H1 (cell line): Measurements from ENCODE around the gene ZNF277. TPM values are rescaled to one million over a fixed set of nuclear protein-coding genes. Genes with fewer than 3 reads are reported as not detected.

Experiments
- CTCF ChIA-PET: fragments of 300-600 bp; sonication (Branson Sonifier 250); formaldehyde crosslinking; loops from one replicate; lab custom pipeline; 2021; ENCODE audit not compliant: partially characterized antibody; lab: Charles Lee
- POLR2A ChIA-PET: fragments of 300-600 bp; sonication (Branson Sonifier 250); formaldehyde crosslinking; loops from one replicate; lab custom pipeline; 2021; ENCODE audit warnings: inconsistent platforms; ENCODE audit not compliant: partially characterized antibody; lab: Charles Lee
- DNase-seq, 2 experiments: peaks; one replicate each; pipeline versions ENCODE4 v3.0.0 to v3.0.0-alpha.2; 2010 to 2022; ENCODE audit warnings: low spot score in 2 of 2, low read depth in 1 of 2, mixed read lengths in 1 of 2
- FAIRE-seq: peaks from 2 replicates; lab custom pipeline; 2011; peaks lifted over from hg19 to GRCh38; lab: Jason Lieb, UNC
- H2AFZ ChIP-seq: 2 replicates; pipeline ENCODE4 v1.8.1; 2012; ENCODE audit warnings: low read length, inconsistent platforms
- H2AK5ac ChIP-seq: 2 replicates; pipeline ENCODE4 v1.6.1; 2013; ENCODE audit warnings: low read depth, low read length
- H2BK120ac ChIP-seq: replicated peaks from 2 replicates; pipeline ENCODE3; 2013; ENCODE audit warnings: low read depth, low read length, inconsistent platforms
- H2BK12ac ChIP-seq: 2 replicates; pipeline ENCODE4 v1.6.1; 2013; ENCODE audit warnings: low read depth, low read length
- H2BK15ac ChIP-seq: 2 replicates; pipeline ENCODE4 v1.6.1; 2013; ENCODE audit warnings: low read length
- H2BK20ac ChIP-seq: 2 replicates; pipeline ENCODE4 v1.6.1; 2013; ENCODE audit warnings: low read length
- H2BK5ac ChIP-seq: 2 replicates; pipeline ENCODE4 v1.6.1; 2013; ENCODE audit warnings: low read depth, low read length
- H3K14ac ChIP-seq: 2 replicates; pipeline ENCODE4 v1.6.1; 2013; ENCODE audit warnings: inconsistent platforms; ENCODE audit not compliant: insufficient read length
- H3K18ac ChIP-seq: 2 replicates; pipeline ENCODE4 v1.6.1; 2013; ENCODE audit warnings: low read length; ENCODE audit errors: extremely low read depth
- H3K23ac ChIP-seq: 2 replicates; pipeline ENCODE4 v1.6.1; 2013; ENCODE audit warnings: inconsistent platforms; ENCODE audit not compliant: insufficient read length
- H3K23me2 ChIP-seq: 2 replicates; pipeline ENCODE4 v1.6.1; 2013; ENCODE audit warnings: low read depth, low read length
- H3K27ac ChIP-seq: 2 replicates; pipeline ENCODE4 v1.6.1; 2011; ENCODE audit warnings: low read depth, low read length, inconsistent platforms
- H3K27me3 ChIP-seq, 4 experiments: replicated peaks in 1 of 4; 1 replicate in 1 of 4; 2 replicates in 3 of 4; pipeline versions ENCODE4 v1.6.1 to v1.8.1; 2011 to 2013; ENCODE audit warnings: low read length in 3 of 4, mild to moderate bottlenecking in 3 of 4, inconsistent platforms in 2 of 4, mixed read lengths in 2 of 4, moderate library complexity in 1 of 4; ENCODE audit not compliant: control insufficient read depth in 3 of 4, insufficient read depth in 3 of 4; ENCODE audit errors: extremely low read depth in 1 of 4
- H3K36me3 ChIP-seq, 4 experiments: 2 replicates each; pipeline versions ENCODE4 v1.6.1 to v1.8.1; 2011 to 2013; ENCODE audit warnings: mild to moderate bottlenecking in 4 of 4, low read length in 3 of 4, moderate library complexity in 2 of 4, control low read depth in 1 of 4, inconsistent platforms in 1 of 4; ENCODE audit not compliant: insufficient read depth in 4 of 4, control insufficient read depth in 2 of 4
- H3K4ac ChIP-seq: replicated peaks from 2 replicates; pipeline ENCODE3; 2013; ENCODE audit warnings: low read length, low read depth, mixed read lengths, inconsistent platforms; ENCODE audit not compliant: insufficient read length
- H3K4me1 ChIP-seq, 4 experiments: replicated peaks in 1 of 4; 1 replicate in 1 of 4; 2 replicates in 3 of 4; pipeline versions ENCODE4 v1.6.1 to v1.8.1; 2011 to 2013; ENCODE audit warnings: low read length in 3 of 4, inconsistent platforms in 2 of 4, mixed read lengths in 1 of 4; ENCODE audit not compliant: insufficient read depth in 4 of 4, control insufficient read depth in 3 of 4
- H3K4me2 ChIP-seq, 2 experiments: 2 replicates each; pipeline versions ENCODE4 v1.6.1 to v1.8.1; 2011 to 2013; ENCODE audit warnings: low read depth in 2 of 2, low read length in 2 of 2, control low read depth in 1 of 2, inconsistent platforms in 1 of 2, mild to moderate bottlenecking in 1 of 2; ENCODE audit not compliant: insufficient read depth in 1 of 2
- H3K4me3 ChIP-seq, 4 experiments: fragments of 200-600, 300-600 bp in 1 of 4; sonication (generic), shearing (Covaris generic), sonication (Bioruptor Twin) in 1 of 4; 2 replicates each; pipeline versions ENCODE4 v1.5.1 to v1.8.1; 2011 to 2016; ENCODE audit warnings: low read length in 4 of 4, low read depth in 3 of 4, control low read depth in 2 of 4, inconsistent platforms in 2 of 4, mild to moderate bottlenecking in 2 of 4, mixed read lengths in 1 of 4, moderate library complexity in 1 of 4; ENCODE audit not compliant: insufficient read depth in 2 of 4; ENCODE audit errors: extremely low read depth in 1 of 4
- H3K56ac ChIP-seq: replicated peaks from 2 replicates; pipeline ENCODE3; 2013; ENCODE audit warnings: low read depth, mild to moderate bottlenecking, mixed read lengths, low read length, inconsistent platforms; ENCODE audit not compliant: insufficient read length
- H3K79me1 ChIP-seq: 2 replicates; pipeline ENCODE4 v1.6.1; 2013; ENCODE audit warnings: low read depth, low read length, control low read depth
- H3K79me2 ChIP-seq, 2 experiments: 2 replicates each; pipeline versions ENCODE4 v1.6.1 to v1.8.1; 2012 to 2013; ENCODE audit warnings: low read length in 2 of 2, mild to moderate bottlenecking in 2 of 2, inconsistent platforms in 1 of 2; ENCODE audit not compliant: insufficient read depth in 2 of 2, control insufficient read depth in 1 of 2
- H3K9ac ChIP-seq, 4 experiments: replicated peaks in 1 of 4; 1 replicate in 1 of 4; 2 replicates in 3 of 4; pipeline versions ENCODE4 v1.6.1 to v1.8.1; 2011 to 2013; ENCODE audit warnings: low read depth in 3 of 4, low read length in 3 of 4, control low read depth in 2 of 4, mild to moderate bottlenecking in 2 of 4, moderate library complexity in 2 of 4, inconsistent platforms in 1 of 4; ENCODE audit errors: extremely low read depth in 1 of 4
- H3K9me3 ChIP-seq, 2 experiments: 2 replicates each; pipeline versions ENCODE4 v1.6.1 to v1.8.1; 2012 to 2013; ENCODE audit warnings: mild to moderate bottlenecking in 2 of 2, moderate library complexity in 2 of 2, control low read depth in 1 of 2, inconsistent platforms in 1 of 2, low read depth in 1 of 2, low read length in 1 of 2, mixed read lengths in 1 of 2; ENCODE audit not compliant: insufficient read depth in 2 of 2
- H4K20me1 ChIP-seq, 2 experiments: replicated peaks in 1 of 2; 2 replicates each; pipeline versions ENCODE3 to v1.8.1; 2011 to 2013; ENCODE audit warnings: inconsistent platforms in 2 of 2, low read length in 2 of 2, mild to moderate bottlenecking in 1 of 2; ENCODE audit not compliant: insufficient read depth in 2 of 2, control insufficient read depth in 1 of 2
- H4K5ac ChIP-seq: 2 replicates; pipeline ENCODE4 v1.6.1; 2013; ENCODE audit warnings: low read length, low read depth, mixed read lengths, inconsistent platforms; ENCODE audit not compliant: insufficient read length
- H4K8ac ChIP-seq: 2 replicates; pipeline ENCODE4 v1.8.0; 2013; ENCODE audit warnings: mild to moderate bottlenecking, moderate library complexity, low read length, inconsistent platforms; ENCODE audit not compliant: insufficient read depth; ENCODE audit errors: extremely low read depth
- H4K91ac ChIP-seq: replicated peaks from 2 replicates; pipeline ENCODE3; 2013; ENCODE audit warnings: low read length, mixed read lengths, inconsistent platforms; ENCODE audit not compliant: insufficient read length
- EP300 ChIP-seq, 2 experiments: IDR thresholded peaks; 1 replicate in 1 of 2; 2 replicates in 1 of 2; pipeline ENCODE4 v1.6.1; 2011 to 2012; ENCODE audit warnings: low read depth in 2 of 2, low read length in 2 of 2, mild to moderate bottlenecking in 2 of 2, borderline replicate concordance in 1 of 2, inconsistent platforms in 1 of 2, moderate library complexity in 1 of 2
- POLR2A ChIP-seq, 2 experiments: IDR thresholded peaks; 1 replicate in 1 of 2; 2 replicates in 1 of 2; pipeline ENCODE4 v1.6.1; 2011; ENCODE audit warnings: low read depth in 2 of 2, low read length in 2 of 2, mild to moderate bottlenecking in 2 of 2; ENCODE audit errors: control extremely low read depth in 1 of 2
- RBBP5 ChIP-seq: IDR thresholded peaks from 2 replicates; pipeline ENCODE4 v1.7.1; 2012; ENCODE audit warnings: low read depth, mild to moderate bottlenecking, inconsistent platforms, low read length, moderate library complexity, borderline replicate concordance
- TAF1 ChIP-seq: IDR thresholded peaks from 2 replicates; pipeline ENCODE4 v1.6.1; 2011; ENCODE audit warnings: mild to moderate bottlenecking, low read depth, low read length
- TCF12 ChIP-seq: IDR thresholded peaks from 2 replicates; pipeline ENCODE4 v1.6.1; 2011; ENCODE audit warnings: low read depth, mild to moderate bottlenecking, low read length
- TEAD4 ChIP-seq: IDR thresholded peaks from 2 replicates; pipeline ENCODE4 v1.6.1; 2012; ENCODE audit warnings: low read depth, low read length, inconsistent platforms, mixed read lengths
- polyA plus RNA-seq, 7 experiments: library from polyadenylated mRNA; depleted of rRNA in 3 of 7; stranded (reverse) in 5 of 7; unstranded in 2 of 7; fragments of >200 nt in 5 of 7; fragments of 200-250 nt in 2 of 7; gene quantifications; 1 replicate in 5 of 7; 2 replicates in 1 of 7; 4 replicates in 1 of 7; pipeline versions ENCODE4 v1.2.1 to v1.2.3, GENCODE V29; 2011 to 2013; ENCODE audit warnings: missing spikeins in 2 of 7, mixed read lengths in 2 of 7
- total RNA-seq: library from RNA; stranded (reverse); fragmentation: NEBNext Ultra II Directional; extraction: Animal tissue kit (Norgen Biotek cat#: 25700); gene quantifications from 2 replicates; pipeline ENCODE4 v1.2.1, GENCODE V29; 2021

The ZNF277 gene
- total and polyA plus RNA-seq, 2 of the 8 experiments (the other 6 are each of a cell fraction or from before 2014, with no cell fraction given): 5.1 to 21.7 TPM

GRCh38 chr7:112255388-112255720, 48.9 kb downstream of the ZNF277 start:
- H3K4me1 ChIP-seq: peaks cover 2 to 19% (median 14%) of the 10 kb centered on the region in 4 experiments; a peak in 4 of 7 replicates
- H4K8ac ChIP-seq: no peak overlapping the region
- no peak overlapping the region for H2BK12ac ChIP-seq
- peaks cover 2 to 16% (median 9%) of the 10 kb centered on the region in 4 experiments; a peak in 5 of 7 replicates for H3K27me3 ChIP-seq
- H3K9me3 ChIP-seq: no peaks in the 10 kb centered on the region
- no peaks in the 10 kb centered on the region for H3K23me2 ChIP-seq
- no peak overlapping the region for H3K14ac ChIP-seq
- no peak overlapping the region for H3K9ac ChIP-seq
- H3K4me3 ChIP-seq: no peak overlapping the region
- H3K27ac ChIP-seq: no peak overlapping the region
- DNase-seq (no peak), FAIRE-seq (no peak)
- H3K4ac ChIP-seq: no peak overlapping the region
- no peak overlapping the region for H3K4me2 ChIP-seq
- no peak overlapping the region for H3K18ac ChIP-seq
- no peaks in the 10 kb centered on the region for H3K79me1 ChIP-seq
- H4K20me1 ChIP-seq: peaks cover 6 to 8% of the 10 kb centered on the region in 2 experiments
- H3K79me2 ChIP-seq: peaks cover 0 to 45% of the 10 kb centered on the region in 2 experiments; a peak in 2 of 4 replicates
- no peak overlapping the region for H2AK5ac ChIP-seq
- H2AFZ ChIP-seq: no peak overlapping the region
- H3K23ac ChIP-seq: no peak overlapping the region
- no peak overlapping the region for H2BK20ac ChIP-seq
- no peak for TF ChIP-seq POLR2A (IDR thresholded peaks at IDR 0.05; ENCODE audit: control extremely low read depth in 1 of 2, low read depth in 2 of 2, low read length in 2 of 2)
- no peak for TF ChIP-seq TAF1
- no peak for TF ChIP-seq TEAD4
- TF ChIP-seq TCF12: no peak
- no peak for TF ChIP-seq RBBP5
- no peak for TF ChIP-seq EP300 (IDR thresholded peaks at IDR 0.05; ENCODE audit: borderline replicate concordance in 1 of 2, low read depth in 2 of 2, low read length in 2 of 2)
- no peaks in the 10 kb centered on the region for H3K36me3 ChIP-seq
- no peak overlapping the region for H2BK5ac ChIP-seq
- H2BK120ac ChIP-seq: no peak overlapping the region
- ChIA-PET POLR2A (no interaction called here), CTCF (no interaction called here)
- no peak overlapping the region for H3K56ac ChIP-seq
- H2BK15ac ChIP-seq: no peak overlapping the region
- H4K5ac ChIP-seq: no peak overlapping the region
- no peak overlapping the region for H4K91ac ChIP-seq
